Measurements from ENCODE around the gene OSCP1.

OSCP1 gene

GRCh38 chr1:36466370-36467026 lies 16.2 kb upstream of the OSCP1 start:
- in situ Hi-C loops (cut with HindIII; ENCODE audit: low sequenced_read_pairs): no loop called here
- no peak for DNase-seq (ENCODE audit: low read depth, low spot score)
- H3K4me3 ChIP-seq (ENCODE audit: low read depth, low read length): no peak overlapping the region
- TF ChIP-seq CTCF (IDR thresholded peaks at IDR 0.05; ENCODE audit: low read depth, low read length): no peak

GRCh38 chr1:36465731-36466369 lies 15.6 kb upstream of the OSCP1 start:
- in situ Hi-C loops (cut with HindIII; ENCODE audit: low sequenced_read_pairs): no loop called here
- TF ChIP-seq CTCF (IDR thresholded peaks at IDR 0.05; ENCODE audit: low read depth, low read length): no peak
- no peak for DNase-seq (ENCODE audit: low read depth, low spot score)
- H3K4me3 ChIP-seq (ENCODE audit: low read depth, low read length): no peak overlapping the region

GRCh38 chr1:36464605-36465393 lies 14.5 kb upstream of the OSCP1 start:
- TF ChIP-seq CTCF (IDR thresholded peaks at IDR 0.05; ENCODE audit: low read depth, low read length): no peak
- DNase-seq (ENCODE audit: low read depth, low spot score): no peak
- in situ Hi-C loops (cut with HindIII; ENCODE audit: low sequenced_read_pairs): no loop called here
- H3K4me3 ChIP-seq (ENCODE audit: low read depth, low read length): peak overlapping the region; percentile 69

GRCh38 chr1:36463803-36464604 lies 13.8 kb upstream of the OSCP1 start, which contains the start of gene MRPS15:
TSS of gene MRPS15 (minus strand) at chr1:36464384. CDS start at chr1:36464275, 109 bp downstream.
- TF ChIP-seq CTCF (IDR thresholded peaks at IDR 0.05; ENCODE audit: low read depth, low read length): no peak
- H3K4me3 ChIP-seq (ENCODE audit: low read depth, low read length): peak within 1 kb of the TSS; percentile 69
- in situ Hi-C loops (cut with HindIII; ENCODE audit: low sequenced_read_pairs): no loop called here
- peak; percentile 92 for DNase-seq (ENCODE audit: low read depth, low spot score)

GRCh38 chr1:36463463-36463802 lies 13.2 kb upstream of the OSCP1 start:
- peak overlapping the region; percentile 69 for H3K4me3 ChIP-seq (ENCODE audit: low read depth, low read length)
- in situ Hi-C loops (cut with HindIII; ENCODE audit: low sequenced_read_pairs): no loop called here

More at GRCh38 chr1:36463463-36463802, 13.2 kb upstream of the OSCP1 start:
- TF ChIP-seq CTCF (IDR thresholded peaks at IDR 0.05; ENCODE audit: low read depth, low read length): no peak
- DNase-seq (ENCODE audit: low read depth, low spot score): no peak
